ENCODE data around the gene PPWD1.

GRCh38 chr5:65525726-65526125 lies 37.4 kb upstream of the PPWD1 start:
- TF ChIP-seq SIN3A (IDR thresholded peaks at IDR 0.05; ENCODE audit: borderline replicate concordance, insufficient read depth, low read length) (no peak), POLR2AphosphoS5 (IDR thresholded peaks at IDR 0.05; ENCODE audit: low read depth, low read length) (no peak)

Measured in PFSK-1 (cell line).